Common myeloid progenitor, CD34-positive (primary cell): ENCODE measurements around the gene SLC35F4.
"Not testable (repeated sequence)": the region's sequence is repeated elsewhere in the genome, so short reads cannot be mapped to it uniquely, and the experiment has no call there.

ENCODE experiments used
- CTCF ChIA-PET: fragments of 350-600 bp; sonication (Branson Sonifier 250); formaldehyde crosslinking; loops from one replicate; lab custom pipeline; 2021; ENCODE audit warnings: antibody characterized with exemption; lab: Charles Lee
- POLR2A ChIA-PET: fragments of 350-600 bp; sonication (Branson Sonifier 250); formaldehyde crosslinking; loops from one replicate; lab custom pipeline; 2021; ENCODE audit warnings: antibody characterized with exemption; lab: Charles Lee
- DNase-seq, 3 donors: peaks; one replicate each; pipeline versions ENCODE4 v3.0.0 to v3.0.0-alpha.2; 2013
- H3K27ac ChIP-seq, 2 experiments: 1 replicate in 1 of 2; 2 replicates in 1 of 2; pipeline ENCODE4 v1.7.0; 2013; ENCODE audit warnings: inconsistent platforms in 2 of 2, low read length in 2 of 2, mild to moderate bottlenecking in 2 of 2, low read depth in 1 of 2, moderate library complexity in 1 of 2; ENCODE audit not compliant: severe bottlenecking in 2 of 2, insufficient read depth in 1 of 2, poor library complexity in 1 of 2
- H3K27me3 ChIP-seq, 5 experiments: replicated peaks in 2 of 5; 1 replicate in 3 of 5; 2 replicates in 2 of 5; pipeline versions ENCODE4 v1.6.1 to v1.7.0; 2013; ENCODE audit warnings: low read length in 4 of 5, mild to moderate bottlenecking in 2 of 5, moderate library complexity in 2 of 5, inconsistent platforms in 1 of 5; ENCODE audit not compliant: insufficient read depth in 5 of 5, control insufficient read depth in 4 of 5
- H3K36me3 ChIP-seq, 4 experiments: 1 replicate in 2 of 4; 2 replicates in 2 of 4; pipeline versions ENCODE4 v1.6.1 to v1.7.0; 2013; ENCODE audit warnings: low read length in 3 of 4, control low read depth in 1 of 4, mild to moderate bottlenecking in 1 of 4; ENCODE audit not compliant: control insufficient read depth in 4 of 4, insufficient read depth in 4 of 4
- H3K4me1 ChIP-seq, 4 experiments: 1 replicate in 3 of 4; 2 replicates in 1 of 4; pipeline versions ENCODE4 v1.6.1 to v1.7.1; 2013; ENCODE audit warnings: low read length in 3 of 4, mild to moderate bottlenecking in 3 of 4, control low read depth in 1 of 4, inconsistent platforms in 1 of 4, moderate library complexity in 1 of 4; ENCODE audit not compliant: control insufficient read depth in 4 of 4, insufficient read depth in 4 of 4; ENCODE audit errors: control extremely low read depth in 1 of 4
- H3K4me3 ChIP-seq, 7 experiments: 1 replicate in 4 of 7; 2 replicates in 3 of 7; pipeline versions ENCODE4 v1.5.1 to v1.7.0; 2013; ENCODE audit warnings: mild to moderate bottlenecking in 7 of 7, low read length in 6 of 7, moderate library complexity in 6 of 7, inconsistent platforms in 2 of 7, low read depth in 2 of 7, control low read depth in 1 of 7; ENCODE audit not compliant: insufficient read depth in 4 of 7, control insufficient read depth in 1 of 7; ENCODE audit errors: extremely low read depth in 1 of 7
- H3K9me3 ChIP-seq, 5 experiments: 1 replicate in 4 of 5; 2 replicates in 1 of 5; pipeline versions ENCODE4 v1.6.1 to v1.7.1; 2013; ENCODE audit warnings: low read length in 4 of 5, mild to moderate bottlenecking in 2 of 5, inconsistent platforms in 1 of 5, low read depth in 1 of 5, moderate library complexity in 1 of 5; ENCODE audit not compliant: control insufficient read depth in 4 of 5, insufficient read depth in 2 of 5; ENCODE audit errors: control extremely low read depth in 1 of 5
- WGBS: methylation state at CpG from one replicate; pipeline ENCODE4 v1.1.5; 2013; ENCODE audit not compliant: insufficient coverage; 5-methylcytosine and 5-hydroxymethylcytosine counted together

Gene SLC35F4

GRCh38 chr14:57735276-57735675 lies 130.6 kb downstream of the SLC35F4 start:
- H3K9me3 ChIP-seq, result no peaks in the 10 kb centered on the region
- WGBS, result 88% methylated on average over 1 of the region's 1 CpG
- H3K27me3 ChIP-seq, result no peaks in the 10 kb centered on the region
- ChIA-PET CTCF (no interaction called here), POLR2A (interaction anchor here (0.7 kb wide), 1 partner anchor 1269 kb away, joined by 3 read pairs; no protein-coding TSS in a partner anchor)
- DNase-seq, result no peak
- no peaks in the 10 kb centered on the region for H3K36me3 ChIP-seq
- no peaks in the 10 kb centered on the region for H3K4me1 ChIP-seq
- no peak overlapping the region for H3K27ac ChIP-seq
- no peak overlapping the region for H3K4me3 ChIP-seq

- no peaks in the 10 kb centered on the region for H3K27me3 ChIP-seq
- no CpG with 5 or more reads among the region's 3 CpGs for WGBS
- CTCF ChIA-PET, result no interaction called here
- POLR2A ChIA-PET, result no interaction called here
- H3K4me3 ChIP-seq, result no peak overlapping the region
- H3K36me3 ChIP-seq, result no peaks in the 10 kb centered on the region
- no peak for DNase-seq
- peaks cover 0 to 4% (median 0%) of the 10 kb centered on the region in 5 experiments for H3K9me3 ChIP-seq
- H3K4me1 ChIP-seq, result no peaks in the 10 kb centered on the region
- H3K27ac ChIP-seq, result no peak overlapping the region
Measured at GRCh38 chr14:57732463-57733285, 133.2 kb downstream of the SLC35F4 start.

DNA sequence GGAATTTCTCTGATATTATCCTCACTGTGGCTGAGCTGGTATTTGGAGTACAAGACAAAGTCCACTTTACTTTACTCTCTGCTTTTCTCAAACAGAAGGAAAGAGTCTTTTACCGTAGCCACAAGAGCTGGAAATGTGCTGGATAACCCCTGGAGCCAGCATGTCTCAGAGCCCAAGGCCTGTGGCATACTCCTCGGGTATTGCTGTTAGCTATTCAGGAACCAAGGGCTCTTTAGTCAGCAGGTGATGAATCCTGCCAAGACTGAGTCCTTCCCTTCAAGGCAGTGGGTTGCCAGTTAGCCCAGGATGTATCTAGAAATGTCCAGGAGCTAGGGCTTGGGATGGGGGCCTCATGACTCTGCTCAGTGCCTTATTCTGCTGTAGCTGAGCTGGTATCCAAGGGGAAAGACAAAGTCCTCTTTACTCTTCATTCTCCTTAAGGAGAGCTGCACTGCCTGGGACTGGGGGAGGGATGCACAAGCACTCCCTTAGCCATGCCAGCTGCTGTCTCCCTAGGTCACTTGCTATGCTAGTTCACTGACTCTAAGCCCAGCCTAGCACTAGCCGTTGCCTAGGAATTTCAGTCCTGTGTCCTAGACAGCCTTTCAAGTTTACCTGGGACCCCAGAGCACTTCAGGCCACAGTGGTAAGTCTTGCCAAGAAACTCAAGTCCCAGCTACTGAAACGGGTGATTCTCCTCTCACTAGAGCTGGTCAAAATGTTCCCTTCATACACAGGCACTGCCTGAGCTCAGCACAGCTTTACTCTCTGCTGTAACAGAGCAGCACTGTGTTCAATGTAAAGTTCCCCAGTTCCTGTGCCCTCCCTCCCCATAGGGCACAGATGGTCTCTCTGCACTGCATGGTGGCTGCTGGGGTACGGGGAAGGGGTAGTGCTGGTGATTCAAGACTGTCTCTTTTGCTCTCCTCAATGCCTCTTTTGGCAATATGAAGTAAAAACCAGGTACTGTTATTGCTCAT lies 136.4 kb downstream of the SLC35F4 start:
- DNase-seq, result no peak
- peaks cover 0 to 4% (median 0%) of the 10 kb centered on the region in 5 experiments for H3K9me3 ChIP-seq
- H3K27ac ChIP-seq, result no peak overlapping the region
- H3K4me1 ChIP-seq, result no peaks in the 10 kb centered on the region
- WGBS, result 63% methylated on average over 5 of the region's 5 CpGs
- no peaks in the 10 kb centered on the region for H3K36me3 ChIP-seq
- POLR2A ChIA-PET, result no interaction called here
- H3K4me3 ChIP-seq, result no peak overlapping the region
- H3K27me3 ChIP-seq, result no peaks in the 10 kb centered on the region
- CTCF ChIA-PET, result no interaction called here

- no peak overlapping the region for H3K27ac ChIP-seq
- ChIA-PET CTCF (no interaction called here), POLR2A (no interaction called here)
- H3K27me3 ChIP-seq, result no peaks in the 10 kb centered on the region
- H3K4me1 ChIP-seq, result no peaks in the 10 kb centered on the region
- no peaks in the 10 kb centered on the region for H3K36me3 ChIP-seq
- no peak for DNase-seq
- 100% methylated on average over 2 of the region's 2 CpGs for WGBS
- peaks cover 0 to 4% (median 0%) of the 10 kb centered on the region in 5 experiments for H3K9me3 ChIP-seq
- H3K4me3 ChIP-seq, result no peak overlapping the region
Measured at GRCh38 chr14:57725399-57726077, 140.4 kb downstream of the SLC35F4 start.

DNA sequence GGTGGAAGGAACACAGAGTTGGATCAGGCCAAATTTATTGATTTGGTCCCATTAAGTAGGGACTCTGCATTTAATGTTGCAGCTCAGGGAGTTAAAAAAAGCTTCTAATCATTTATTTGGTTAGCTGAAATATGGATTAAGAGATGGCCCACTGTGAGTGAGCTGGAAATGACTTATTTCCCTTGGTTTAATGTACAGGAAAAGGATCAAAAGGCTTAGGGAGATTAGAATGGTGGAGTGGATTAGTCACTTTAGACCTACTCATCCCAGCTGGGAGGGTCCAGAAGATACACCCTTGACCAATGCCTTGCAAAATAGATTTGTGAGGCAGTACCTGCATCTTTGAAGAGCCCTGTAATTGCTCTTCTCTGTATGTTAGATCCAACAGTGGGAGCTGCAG lies 143.8 kb downstream of the SLC35F4 start:
- H3K4me3 ChIP-seq, DNase-seq, H3K36me3 ChIP-seq, CTCF ChIA-PET, H3K27me3 ChIP-seq, H3K9me3 ChIP-seq, POLR2A ChIA-PET, H3K4me1 ChIP-seq, H3K27ac ChIP-seq: not testable (repeated sequence)

DNA sequence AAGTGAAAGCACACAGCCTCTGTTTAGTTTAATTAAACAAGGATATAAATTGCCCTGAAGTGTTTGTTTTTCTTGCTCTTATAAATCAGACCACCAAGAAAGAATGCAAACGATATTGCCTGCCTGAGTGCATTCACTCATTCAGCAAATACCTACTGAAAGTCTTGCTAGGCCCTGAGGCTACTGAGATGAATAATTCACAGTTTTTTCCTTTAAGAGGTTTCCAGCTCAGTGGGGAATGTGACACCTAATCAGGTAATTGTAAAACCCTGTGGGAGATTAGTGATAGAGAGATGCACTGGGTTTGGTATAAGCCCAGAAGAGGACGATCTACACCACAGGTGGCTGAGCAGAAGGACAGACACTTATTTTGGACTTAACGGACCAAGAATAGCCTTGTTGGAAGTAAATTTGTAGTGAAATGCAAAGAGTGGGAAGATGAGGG lies 151.4 kb downstream of the SLC35F4 start:
- no peak for DNase-seq
- ChIA-PET POLR2A (no interaction called here), CTCF (no interaction called here)

More for the DNA sequence above, 151.4 kb downstream of the SLC35F4 start:
- Histone ChIP-seq H3K4me1 (no peaks in the 10 kb centered on the region), H3K36me3 (no peaks in the 10 kb centered on the region), H3K4me3 (no peak overlapping the region), H3K27me3 (no peaks in the 10 kb centered on the region), H3K9me3 (peaks cover 0 to 6% (median 0%) of the 10 kb centered on the region in 5 experiments), H3K27ac (no peak overlapping the region)
- WGBS, result 0% methylated on average over 2 of the region's 3 CpGs
